Ovary (tissue), 3 donors: ENCODE measurements around the gene ANKRD66.

ENCODE experiments used
- POLR2A ChIP-seq: fragments of 450-650 bp; IDR thresholded peaks from one replicate; pipeline ENCODE4 v1.6.1; 2017; ENCODE audit warnings: antibody characterized with exemption, mild to moderate bottlenecking, moderate library complexity
- TF ChIP-seq, protein P1 (sequence below), 3 donors: fragments of 450-650 bp in 2 of 3; fragments of 200-600 bp in 1 of 3; IDR thresholded peaks; one replicate each; pipeline versions ENCODE4 v1.5.1 to v1.8.0; 2016 to 2022; ENCODE audit warnings: antibody characterized with exemption in 3 of 3, mild to moderate bottlenecking in 1 of 3
- donor health status: DM: no; HTN: no; CAD: no.

DNA sequence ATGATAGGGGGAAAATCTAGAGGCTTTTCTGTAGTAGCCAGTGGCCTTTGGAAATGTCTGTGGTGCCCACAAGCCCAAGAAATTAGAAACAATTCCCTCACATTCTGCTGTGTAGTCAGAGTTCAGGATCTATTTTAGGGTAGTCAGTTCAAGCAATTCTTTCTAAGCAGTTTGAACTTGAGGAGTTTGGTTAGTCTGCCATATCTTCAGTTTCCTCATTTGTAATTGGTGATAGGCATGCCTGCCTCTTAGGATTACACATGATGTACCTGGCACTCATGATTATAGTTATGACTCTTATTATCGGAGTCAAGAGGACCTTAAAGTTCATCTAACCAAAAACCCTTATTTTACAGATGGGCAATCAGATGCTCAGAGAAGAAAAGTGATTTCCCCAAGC is 25.3 kb downstream of the ANKRD66 start:
- TF ChIP-seq, protein P1, sequence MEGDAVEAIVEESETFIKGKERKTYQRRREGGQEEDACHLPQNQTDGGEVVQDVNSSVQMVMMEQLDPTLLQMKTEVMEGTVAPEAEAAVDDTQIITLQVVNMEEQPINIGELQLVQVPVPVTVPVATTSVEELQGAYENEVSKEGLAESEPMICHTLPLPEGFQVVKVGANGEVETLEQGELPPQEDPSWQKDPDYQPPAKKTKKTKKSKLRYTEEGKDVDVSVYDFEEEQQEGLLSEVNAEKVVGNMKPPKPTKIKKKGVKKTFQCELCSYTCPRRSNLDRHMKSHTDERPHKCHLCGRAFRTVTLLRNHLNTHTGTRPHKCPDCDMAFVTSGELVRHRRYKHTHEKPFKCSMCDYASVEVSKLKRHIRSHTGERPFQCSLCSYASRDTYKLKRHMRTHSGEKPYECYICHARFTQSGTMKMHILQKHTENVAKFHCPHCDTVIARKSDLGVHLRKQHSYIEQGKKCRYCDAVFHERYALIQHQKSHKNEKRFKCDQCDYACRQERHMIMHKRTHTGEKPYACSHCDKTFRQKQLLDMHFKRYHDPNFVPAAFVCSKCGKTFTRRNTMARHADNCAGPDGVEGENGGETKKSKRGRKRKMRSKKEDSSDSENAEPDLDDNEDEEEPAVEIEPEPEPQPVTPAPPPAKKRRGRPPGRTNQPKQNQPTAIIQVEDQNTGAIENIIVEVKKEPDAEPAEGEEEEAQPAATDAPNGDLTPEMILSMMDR (IDR thresholded peaks at IDR 0.05), result no peak
- TF ChIP-seq POLR2A, result no peak
